NCI-H2196 treated with DMSO at 0.1 percent for 48 hours (cell line): Measurements from ENCODE around the gene SDHD.
A peak's percentile ranks its signal among the peaks of the same experiment; 100 is the strongest.

Experiments
- DNase-seq: peaks from one replicate; lab custom pipeline; 2025; ENCODE audit not compliant: unreplicated experiment; lab: John Stamatoyannopoulos, UW

SDHD gene

GRCh38 chr11:112100462-112100861 is 13.8 kb downstream of the SDHD start:
- DNase-seq: no peak

- no peak for DNase-seq
Observed at GRCh38 chr11:112103446-112103845, 16.8 kb downstream of the SDHD start.

- no peak for DNase-seq
Observed at GRCh38 chr11:112106070-112106469, 19.4 kb downstream of the SDHD start.

- DNase-seq: peak; percentile 48
Observed at GRCh38 chr11:112113539-112114457, 27.1 kb downstream of the SDHD start.

GRCh38 chr11:112114460-112114859 is 27.8 kb downstream of the SDHD start:
- DNase-seq: no peak

- DNase-seq: no peak
Observed at GRCh38 chr11:112115386-112115785, 28.7 kb downstream of the SDHD start.

GRCh38 chr11:112118176-112118575 is 31.5 kb downstream of the SDHD start:
- DNase-seq: no peak

- DNase-seq: no peak
Observed at GRCh38 chr11:112121981-112122615, 35.4 kb downstream of the SDHD start.

GRCh38 chr11:112123129-112123528 is 36.5 kb downstream of the SDHD start:
- no peak for DNase-seq

- no peak for DNase-seq
Observed at GRCh38 chr11:112127056-112127455, 40.4 kb downstream of the SDHD start.

GRCh38 chr11:112128483-112129121 is 41.9 kb downstream of the SDHD start:
- DNase-seq: peak; percentile 51

GRCh38 chr11:112129656-112130055 is 43.0 kb downstream of the SDHD start:
- no peak for DNase-seq

GRCh38 chr11:112132737-112133136 is 46.1 kb downstream of the SDHD start:
- no peak for DNase-seq

- no peak for DNase-seq
Observed at GRCh38 chr11:112134473-112134872, 47.8 kb downstream of the SDHD start.

GRCh38 chr11:112143597-112143996 is 56.9 kb downstream of the SDHD start:
- DNase-seq: no peak
